Loucy (cell line): Measurements from ENCODE around the gene MYOZ1.

Experiments used
- H2AFZ ChIP-seq: fragments of 200-600 bp; sonication (generic); 2 replicates; pipeline ENCODE4 v1.6.0; 2016; ENCODE audit warnings: antibody characterized with exemption, mild to moderate bottlenecking, low read length, moderate library complexity
- H3F3A ChIP-seq: fragments of 200-600 bp; 2 replicates; pipeline ENCODE4 v1.6.0; 2016; ENCODE audit warnings: antibody characterized with exemption, low read depth, mild to moderate bottlenecking
- H3K27me3 ChIP-seq: fragments of 200-600 bp; sonication (generic); 2 replicates; pipeline ENCODE4 v1.6.1; 2014; ENCODE audit warnings: low read length, mild to moderate bottlenecking; ENCODE audit not compliant: insufficient read depth, poor library complexity, severe bottlenecking
- H3K36me3 ChIP-seq: fragments of 200-600 bp; sonication (generic); 2 replicates; pipeline ENCODE4 v1.6.1; 2016; ENCODE audit warnings: low read length; ENCODE audit not compliant: insufficient read depth
- H3K4me1 ChIP-seq: fragments of 200-600 bp; sonication (generic); 2 replicates; pipeline ENCODE4 v1.5.1; 2014; ENCODE audit warnings: low read length, mild to moderate bottlenecking; ENCODE audit not compliant: insufficient read depth, poor library complexity, severe bottlenecking
- H3K4me2 ChIP-seq: fragments of 200-600 bp; sonication (generic); 2 replicates; pipeline ENCODE4 v1.6.0; 2014; ENCODE audit warnings: antibody characterized with exemption, low read length, low read depth, mild to moderate bottlenecking; ENCODE audit not compliant: poor library complexity, severe bottlenecking
- H3K4me3 ChIP-seq: fragments of 200-600 bp; sonication (generic); 2 replicates; pipeline ENCODE4 v1.5.1; 2014; ENCODE audit warnings: low read length, mild to moderate bottlenecking, mixed read lengths; ENCODE audit not compliant: poor library complexity, severe bottlenecking
- H3K79me2 ChIP-seq: fragments of 200-600 bp; sonication (generic); 2 replicates; pipeline ENCODE4 v1.6.1; 2014; ENCODE audit warnings: low read length; ENCODE audit not compliant: insufficient read depth
- H3K9ac ChIP-seq: fragments of 200-600 bp; sonication (generic); 2 replicates; pipeline ENCODE4 v1.6.0; 2014; ENCODE audit warnings: mild to moderate bottlenecking, low read depth, low read length, moderate library complexity; ENCODE audit not compliant: poor library complexity, severe bottlenecking
- H3K9me2 ChIP-seq: fragments of 200-600 bp; sonication (generic); replicated peaks from 2 replicates; pipeline ENCODE4 v1.6.1; 2016; ENCODE audit warnings: low read depth, low read length, mixed read lengths
- H3K9me3 ChIP-seq: fragments of 200-600 bp; sonication (generic); 2 replicates; pipeline ENCODE4 v1.6.1; 2014; ENCODE audit warnings: mild to moderate bottlenecking, antibody characterized with exemption, low read length, low read depth; ENCODE audit not compliant: insufficient read depth
- H4K20me1 ChIP-seq: fragments of 200-600 bp; sonication (generic); 2 replicates; pipeline ENCODE4 v1.6.0; 2014; ENCODE audit warnings: antibody characterized with exemption, low read length, mild to moderate bottlenecking; ENCODE audit not compliant: insufficient read depth, poor library complexity, severe bottlenecking
- EZH2phosphoT487 ChIP-seq: fragments of 200-600 bp; IDR thresholded peaks from 2 replicates; pipeline ENCODE4 v1.6.1; 2018; ENCODE audit warnings: antibody characterized with exemption, mild to moderate bottlenecking, moderate library complexity, borderline replicate concordance
- TF ChIP-seq, protein P1 (sequence below): fragments of 200-600 bp; sonication (generic); conservative IDR thresholded peaks from 2 replicates; pipeline ENCODE4 v1.5.1; 2014; ENCODE audit warnings: mild to moderate bottlenecking, antibody characterized with exemption, low read length

Gene MYOZ1

DNA sequence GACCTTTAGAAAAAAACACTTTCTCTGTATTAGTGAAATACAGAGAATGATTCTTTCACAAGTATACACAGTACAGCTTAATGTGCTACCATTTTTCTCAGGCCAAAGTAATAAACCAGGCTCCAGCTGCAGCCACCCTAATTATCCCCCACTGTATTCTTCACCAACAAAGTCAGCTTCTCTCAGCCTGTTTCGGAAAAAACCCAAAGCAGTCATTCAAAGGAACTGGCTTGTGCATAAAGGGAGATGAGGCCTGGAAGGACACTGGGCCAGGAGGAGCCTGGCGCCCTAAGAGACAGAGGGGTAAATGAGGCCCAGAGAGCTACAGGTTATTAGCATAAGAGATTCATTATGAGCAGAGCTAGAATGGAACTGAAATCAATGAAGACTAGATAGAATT, 59.4 kb downstream of the MYOZ1 start:
- Histone ChIP-seq H3K4me1 (peaks cover 18% of the 10 kb centered on the region), H3K4me3 (no peak overlapping the region), H3F3A (peaks cover 10% of the 10 kb centered on the region; the same call in 1 of the 2 replicates), H3K27me3 (no peaks in the 10 kb centered on the region), H3K4me2 (no peak overlapping the region), H3K9ac (no peak overlapping the region), H2AFZ (no peak overlapping the region), H3K79me2 (no peaks in the 10 kb centered on the region), H4K20me1 (no peaks in the 10 kb centered on the region), H3K36me3 (no peaks in the 10 kb centered on the region), H3K9me2 (no peaks in the 10 kb centered on the region), H3K9me3 (no peaks in the 10 kb centered on the region)
- TF ChIP-seq EZH2phosphoT487 = no peak
- TF ChIP-seq, protein P1, sequence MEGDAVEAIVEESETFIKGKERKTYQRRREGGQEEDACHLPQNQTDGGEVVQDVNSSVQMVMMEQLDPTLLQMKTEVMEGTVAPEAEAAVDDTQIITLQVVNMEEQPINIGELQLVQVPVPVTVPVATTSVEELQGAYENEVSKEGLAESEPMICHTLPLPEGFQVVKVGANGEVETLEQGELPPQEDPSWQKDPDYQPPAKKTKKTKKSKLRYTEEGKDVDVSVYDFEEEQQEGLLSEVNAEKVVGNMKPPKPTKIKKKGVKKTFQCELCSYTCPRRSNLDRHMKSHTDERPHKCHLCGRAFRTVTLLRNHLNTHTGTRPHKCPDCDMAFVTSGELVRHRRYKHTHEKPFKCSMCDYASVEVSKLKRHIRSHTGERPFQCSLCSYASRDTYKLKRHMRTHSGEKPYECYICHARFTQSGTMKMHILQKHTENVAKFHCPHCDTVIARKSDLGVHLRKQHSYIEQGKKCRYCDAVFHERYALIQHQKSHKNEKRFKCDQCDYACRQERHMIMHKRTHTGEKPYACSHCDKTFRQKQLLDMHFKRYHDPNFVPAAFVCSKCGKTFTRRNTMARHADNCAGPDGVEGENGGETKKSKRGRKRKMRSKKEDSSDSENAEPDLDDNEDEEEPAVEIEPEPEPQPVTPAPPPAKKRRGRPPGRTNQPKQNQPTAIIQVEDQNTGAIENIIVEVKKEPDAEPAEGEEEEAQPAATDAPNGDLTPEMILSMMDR = no peak
